Skin epidermis (tissue), 12 donors: ENCODE measurements around the gene MAN2B1.
"Not testable (repeated sequence)": the region's sequence is repeated elsewhere in the genome, so short reads cannot be mapped to it uniquely, and the experiment has no call there.

Source experiments
- H3K27ac ChIP-seq, 21 experiments: fragments of 200-600 bp; sonication (generic) in 11 of 21; one replicate each; pipeline ENCODE4 v1.5.0; 2020; ENCODE audit warnings: mild to moderate bottlenecking in 3 of 21, inconsistent platforms in 2 of 21, moderate library complexity in 2 of 21
- H3K4me3 ChIP-seq, 7 experiments: fragments of 200-600 bp; sonication (generic) in 2 of 7; one replicate each; pipeline ENCODE4 v1.5.0; 2020; ENCODE audit warnings: inconsistent platforms in 2 of 7, mild to moderate bottlenecking in 2 of 7, moderate library complexity in 1 of 7

MAN2B1 gene

GRCh38 chr19:12692960-12693359, 26.4 kb upstream of the MAN2B1 start:
- no peak overlapping the region for H3K27ac ChIP-seq
- no peak overlapping the region for H3K4me3 ChIP-seq

- Histone ChIP-seq H3K4me3 (no peak overlapping the region), H3K27ac (no peak overlapping the region)
Measured at GRCh38 chr19:12689581-12690216, 23.2 kb upstream of the MAN2B1 start.

- H3K27ac ChIP-seq: no peak overlapping the region
- H3K4me3 ChIP-seq: no peak overlapping the region
Measured at GRCh38 chr19:12689012-12689411, 22.5 kb upstream of the MAN2B1 start.

- Histone ChIP-seq H3K4me3 (no peak within 1 kb of the TSS), H3K27ac (no peak within 1 kb of the TSS)
Measured at GRCh38 chr19:12687496-12688196, 21.1 kb upstream of the MAN2B1 start, which contains the start of gene GNG14. TSS of gene GNG14 (plus strand) at chr19:12687998. CDS start at chr19:12688049, 51 bp downstream.

GRCh38 chr19:12685831-12686230, 19.3 kb upstream of the MAN2B1 start:
- no peak overlapping the region for H3K27ac ChIP-seq
- no peak overlapping the region for H3K4me3 ChIP-seq

GRCh38 chr19:12681074-12681987, 14.8 kb upstream of the MAN2B1 start, which contains the start of gene DHPS:
TSS of gene DHPS (minus strand) at chr19:12681880. CDS start at chr19:12681766, 114 bp downstream.
- H3K4me3 ChIP-seq: peak within 1 kb of the TSS; percentile 56 to 98 (median 71)
- peak within 1 kb of the TSS; percentile 63 to 99 (median 96) for H3K27ac ChIP-seq

GRCh38 chr19:12680034-12680433, 13.5 kb upstream of the MAN2B1 start:
- Histone ChIP-seq H3K4me3 (no peak overlapping the region), H3K27ac (no peak overlapping the region)

- not testable (repeated sequence) for H3K27ac ChIP-seq, H3K4me3 ChIP-seq
Measured at GRCh38 chr19:12678039-12678438, 11.5 kb upstream of the MAN2B1 start.

GRCh38 chr19:12676928-12677327, 10.4 kb upstream of the MAN2B1 start:
- Histone ChIP-seq H3K4me3 (no peak overlapping the region), H3K27ac (no peak overlapping the region)

- no peak overlapping the region for H3K4me3 ChIP-seq
Measured at GRCh38 chr19:12676384-12676792, 9.8 kb upstream of the MAN2B1 start.

GRCh38 chr19:12675940-12676339, 9.4 kb upstream of the MAN2B1 start:
- no peak overlapping the region for H3K27ac ChIP-seq
- no peak overlapping the region for H3K4me3 ChIP-seq

More at GRCh38 chr19:12676384-12676792, 9.8 kb upstream of the MAN2B1 start:
- H3K27ac ChIP-seq: no peak overlapping the region

- no peak overlapping the region for H3K4me3 ChIP-seq
- no peak overlapping the region for H3K27ac ChIP-seq
Measured at GRCh38 chr19:12675399-12675798, 8.9 kb upstream of the MAN2B1 start.

- no peak overlapping the region for H3K27ac ChIP-seq
- no peak overlapping the region for H3K4me3 ChIP-seq
Measured at GRCh38 chr19:12672744-12673143, 6.2 kb upstream of the MAN2B1 start.

- Histone ChIP-seq H3K4me3 (peak overlapping the region; percentile 66 to 93 (median 73)), H3K27ac (peak overlapping the region in 20 of 21 experiments; percentile 90 to 99 (median 97))
Measured at GRCh38 chr19:12670159-12670928, 3.8 kb upstream of the MAN2B1 start.

GRCh38 chr19:12669270-12670158, 3.0 kb upstream of the MAN2B1 start:
- peak overlapping the region; percentile 90 to 99 (median 97) for H3K27ac ChIP-seq
- peak overlapping the region; percentile 66 to 93 (median 73) for H3K4me3 ChIP-seq

GRCh38 chr19:12668932-12669269, 2.4 kb upstream of the MAN2B1 start:
- peak overlapping the region; percentile 66 to 93 (median 73) for H3K4me3 ChIP-seq
- H3K27ac ChIP-seq: peak overlapping the region; percentile 90 to 99 (median 97)

- Histone ChIP-seq H3K4me3 (peak overlapping the region; percentile 66 to 93 (median 73)), H3K27ac (peak overlapping the region in 18 of 21 experiments; percentile 90 to 99 (median 97))
Measured at GRCh38 chr19:12668346-12668745, 1.8 kb upstream of the MAN2B1 start.

GRCh38 chr19:12667731-12668302, 1.3 kb upstream of the MAN2B1 start:
- H3K4me3 ChIP-seq: peak overlapping the region in 2 of 7 experiments; percentile 73 to 76
- H3K27ac ChIP-seq: peak overlapping the region in 6 of 21 experiments; percentile 93 to 99 (median 98)
